ENCODE data around the gene ARVCF. TPM values are rescaled to one million over a fixed set of nuclear protein-coding genes. Genes with fewer than 3 reads are reported as not detected.

ARVCF gene
- total and polyA plus RNA-seq, 2 experiments from 2014 or later: 15.6 to 122 TPM

DNA sequence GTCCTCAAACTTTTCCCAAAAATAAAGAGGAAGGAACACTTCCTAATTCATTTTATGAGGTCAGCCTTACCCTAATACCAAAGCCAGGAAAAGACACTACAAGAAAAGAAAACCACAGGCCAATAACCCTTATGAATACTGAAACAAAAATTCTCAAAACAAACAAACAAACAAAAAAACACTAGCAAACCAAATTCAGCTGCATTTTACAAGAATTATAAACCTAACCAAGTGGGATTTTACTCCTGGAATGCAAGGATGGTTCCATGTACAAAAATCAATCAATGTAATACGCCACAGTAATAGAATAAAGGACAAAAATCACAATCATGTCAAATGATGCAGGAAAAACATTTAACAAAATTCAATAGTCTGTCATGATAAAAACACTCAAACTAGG, 13.3 kb downstream of the ARVCF start:
- Mint-ChIP-seq H3K9me3 (peaks cover 20% of the 10 kb centered on the region), H3K27me3 (ENCODE audit: insufficient read depth, low read depth, poor library complexity) (peaks cover 9% of the 10 kb centered on the region), H3K27ac (no peak overlapping the region), H3K4me3 (no peak overlapping the region), H3K36me3 (ENCODE audit: low read depth) (peaks cover 21% of the 10 kb centered on the region), H3K4me1 (peaks cover 38% of the 10 kb centered on the region)
- Histone ChIP-seq H3K4me3 (no peak overlapping the region), H3K4me1 (ENCODE audit: insufficient read depth) (peaks cover 14% of the 10 kb centered on the region), H3K4me2 (no peak overlapping the region), H3K27me3 (ENCODE audit: insufficient read depth) (no peaks in the 10 kb centered on the region), H3K36me3 (ENCODE audit: insufficient read depth) (peaks cover 8% of the 10 kb centered on the region), H4K20me1 (replicated peaks; ENCODE audit: insufficient read depth) (no peaks in the 10 kb centered on the region; the same call in 1 of the 2 replicates), H3K27ac (ENCODE audit: low read depth) (no peak overlapping the region), H3K79me2 (replicated peaks; ENCODE audit: insufficient read depth) (no peaks in the 10 kb centered on the region), H3K9me2 (ENCODE audit: insufficient read depth) (no peaks in the 10 kb centered on the region), H3F3A (replicated peaks; ENCODE audit: low read depth) (no peaks in the 10 kb centered on the region; the same call in 1 of the 2 replicates), H2AFZ (no peak overlapping the region)
- no peak for ATAC-seq
- DNase-seq (ENCODE audit: low spot score): no peak
- TF ChIP-seq, protein P1, sequence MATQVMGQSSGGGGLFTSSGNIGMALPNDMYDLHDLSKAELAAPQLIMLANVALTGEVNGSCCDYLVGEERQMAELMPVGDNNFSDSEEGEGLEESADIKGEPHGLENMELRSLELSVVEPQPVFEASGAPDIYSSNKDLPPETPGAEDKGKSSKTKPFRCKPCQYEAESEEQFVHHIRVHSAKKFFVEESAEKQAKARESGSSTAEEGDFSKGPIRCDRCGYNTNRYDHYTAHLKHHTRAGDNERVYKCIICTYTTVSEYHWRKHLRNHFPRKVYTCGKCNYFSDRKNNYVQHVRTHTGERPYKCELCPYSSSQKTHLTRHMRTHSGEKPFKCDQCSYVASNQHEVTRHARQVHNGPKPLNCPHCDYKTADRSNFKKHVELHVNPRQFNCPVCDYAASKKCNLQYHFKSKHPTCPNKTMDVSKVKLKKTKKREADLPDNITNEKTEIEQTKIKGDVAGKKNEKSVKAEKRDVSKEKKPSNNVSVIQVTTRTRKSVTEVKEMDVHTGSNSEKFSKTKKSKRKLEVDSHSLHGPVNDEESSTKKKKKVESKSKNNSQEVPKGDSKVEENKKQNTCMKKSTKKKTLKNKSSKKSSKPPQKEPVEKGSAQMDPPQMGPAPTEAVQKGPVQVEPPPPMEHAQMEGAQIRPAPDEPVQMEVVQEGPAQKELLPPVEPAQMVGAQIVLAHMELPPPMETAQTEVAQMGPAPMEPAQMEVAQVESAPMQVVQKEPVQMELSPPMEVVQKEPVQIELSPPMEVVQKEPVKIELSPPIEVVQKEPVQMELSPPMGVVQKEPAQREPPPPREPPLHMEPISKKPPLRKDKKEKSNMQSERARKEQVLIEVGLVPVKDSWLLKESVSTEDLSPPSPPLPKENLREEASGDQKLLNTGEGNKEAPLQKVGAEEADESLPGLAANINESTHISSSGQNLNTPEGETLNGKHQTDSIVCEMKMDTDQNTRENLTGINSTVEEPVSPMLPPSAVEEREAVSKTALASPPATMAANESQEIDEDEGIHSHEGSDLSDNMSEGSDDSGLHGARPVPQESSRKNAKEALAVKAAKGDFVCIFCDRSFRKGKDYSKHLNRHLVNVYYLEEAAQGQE (IDR thresholded peaks at IDR 0.05; ENCODE audit: unreplicated experiment): no peak

DNA sequence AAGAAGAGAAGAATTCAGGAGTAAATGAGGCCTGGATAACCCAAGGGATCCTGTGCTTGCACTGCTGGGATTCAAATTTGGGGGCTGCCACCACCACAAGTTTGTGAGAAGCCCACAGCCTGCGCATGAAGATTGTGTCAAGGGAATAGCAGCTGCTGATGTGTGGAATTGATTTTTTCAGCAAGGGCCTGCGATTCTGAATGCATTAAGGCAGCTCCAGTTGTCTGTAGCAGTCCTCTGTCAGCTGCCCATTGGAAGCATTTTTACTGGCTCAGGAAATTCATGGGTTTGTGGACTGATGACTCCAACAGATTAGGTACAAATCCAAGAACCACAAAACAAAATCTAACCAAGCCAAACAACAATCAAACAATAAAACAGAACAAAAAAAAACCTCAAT, 14.0 kb downstream of the ARVCF start:
- peaks cover 8% of the 10 kb centered on the region for H3K36me3 ChIP-seq (ENCODE audit: insufficient read depth)
- no peak overlapping the region for H3K4me3 Mint-ChIP-seq
- no peak overlapping the region for H2AFZ ChIP-seq
- H3K4me1 ChIP-seq (ENCODE audit: insufficient read depth): peaks cover 17% of the 10 kb centered on the region
- no peaks in the 10 kb centered on the region for H3K79me2 ChIP-seq (replicated peaks; ENCODE audit: insufficient read depth)
- no peaks in the 10 kb centered on the region for H3K9me2 ChIP-seq (ENCODE audit: insufficient read depth)
- H3F3A ChIP-seq (replicated peaks; ENCODE audit: low read depth): no peaks in the 10 kb centered on the region; the same call in 1 of the 2 replicates
- no peak overlapping the region for H3K27ac ChIP-seq (ENCODE audit: low read depth)
- no peak overlapping the region for H3K4me3 ChIP-seq
- no peaks in the 10 kb centered on the region; the same call in 1 of the 2 replicates for H4K20me1 ChIP-seq (replicated peaks; ENCODE audit: insufficient read depth)
- H3K27me3 Mint-ChIP-seq (ENCODE audit: insufficient read depth, low read depth, poor library complexity): peaks cover 9% of the 10 kb centered on the region
- H3K4me2 ChIP-seq: no peak overlapping the region
- H3K27me3 ChIP-seq (ENCODE audit: insufficient read depth): no peaks in the 10 kb centered on the region
- ATAC-seq (no peak), DNase-seq (ENCODE audit: low spot score) (no peak)
- peaks cover 21% of the 10 kb centered on the region for H3K36me3 Mint-ChIP-seq (ENCODE audit: low read depth)
- H3K9me3 Mint-ChIP-seq: peaks cover 20% of the 10 kb centered on the region
- no peak overlapping the region for H3K27ac Mint-ChIP-seq
- peaks cover 35% of the 10 kb centered on the region for H3K4me1 Mint-ChIP-seq
- TF ChIP-seq, protein P2, sequence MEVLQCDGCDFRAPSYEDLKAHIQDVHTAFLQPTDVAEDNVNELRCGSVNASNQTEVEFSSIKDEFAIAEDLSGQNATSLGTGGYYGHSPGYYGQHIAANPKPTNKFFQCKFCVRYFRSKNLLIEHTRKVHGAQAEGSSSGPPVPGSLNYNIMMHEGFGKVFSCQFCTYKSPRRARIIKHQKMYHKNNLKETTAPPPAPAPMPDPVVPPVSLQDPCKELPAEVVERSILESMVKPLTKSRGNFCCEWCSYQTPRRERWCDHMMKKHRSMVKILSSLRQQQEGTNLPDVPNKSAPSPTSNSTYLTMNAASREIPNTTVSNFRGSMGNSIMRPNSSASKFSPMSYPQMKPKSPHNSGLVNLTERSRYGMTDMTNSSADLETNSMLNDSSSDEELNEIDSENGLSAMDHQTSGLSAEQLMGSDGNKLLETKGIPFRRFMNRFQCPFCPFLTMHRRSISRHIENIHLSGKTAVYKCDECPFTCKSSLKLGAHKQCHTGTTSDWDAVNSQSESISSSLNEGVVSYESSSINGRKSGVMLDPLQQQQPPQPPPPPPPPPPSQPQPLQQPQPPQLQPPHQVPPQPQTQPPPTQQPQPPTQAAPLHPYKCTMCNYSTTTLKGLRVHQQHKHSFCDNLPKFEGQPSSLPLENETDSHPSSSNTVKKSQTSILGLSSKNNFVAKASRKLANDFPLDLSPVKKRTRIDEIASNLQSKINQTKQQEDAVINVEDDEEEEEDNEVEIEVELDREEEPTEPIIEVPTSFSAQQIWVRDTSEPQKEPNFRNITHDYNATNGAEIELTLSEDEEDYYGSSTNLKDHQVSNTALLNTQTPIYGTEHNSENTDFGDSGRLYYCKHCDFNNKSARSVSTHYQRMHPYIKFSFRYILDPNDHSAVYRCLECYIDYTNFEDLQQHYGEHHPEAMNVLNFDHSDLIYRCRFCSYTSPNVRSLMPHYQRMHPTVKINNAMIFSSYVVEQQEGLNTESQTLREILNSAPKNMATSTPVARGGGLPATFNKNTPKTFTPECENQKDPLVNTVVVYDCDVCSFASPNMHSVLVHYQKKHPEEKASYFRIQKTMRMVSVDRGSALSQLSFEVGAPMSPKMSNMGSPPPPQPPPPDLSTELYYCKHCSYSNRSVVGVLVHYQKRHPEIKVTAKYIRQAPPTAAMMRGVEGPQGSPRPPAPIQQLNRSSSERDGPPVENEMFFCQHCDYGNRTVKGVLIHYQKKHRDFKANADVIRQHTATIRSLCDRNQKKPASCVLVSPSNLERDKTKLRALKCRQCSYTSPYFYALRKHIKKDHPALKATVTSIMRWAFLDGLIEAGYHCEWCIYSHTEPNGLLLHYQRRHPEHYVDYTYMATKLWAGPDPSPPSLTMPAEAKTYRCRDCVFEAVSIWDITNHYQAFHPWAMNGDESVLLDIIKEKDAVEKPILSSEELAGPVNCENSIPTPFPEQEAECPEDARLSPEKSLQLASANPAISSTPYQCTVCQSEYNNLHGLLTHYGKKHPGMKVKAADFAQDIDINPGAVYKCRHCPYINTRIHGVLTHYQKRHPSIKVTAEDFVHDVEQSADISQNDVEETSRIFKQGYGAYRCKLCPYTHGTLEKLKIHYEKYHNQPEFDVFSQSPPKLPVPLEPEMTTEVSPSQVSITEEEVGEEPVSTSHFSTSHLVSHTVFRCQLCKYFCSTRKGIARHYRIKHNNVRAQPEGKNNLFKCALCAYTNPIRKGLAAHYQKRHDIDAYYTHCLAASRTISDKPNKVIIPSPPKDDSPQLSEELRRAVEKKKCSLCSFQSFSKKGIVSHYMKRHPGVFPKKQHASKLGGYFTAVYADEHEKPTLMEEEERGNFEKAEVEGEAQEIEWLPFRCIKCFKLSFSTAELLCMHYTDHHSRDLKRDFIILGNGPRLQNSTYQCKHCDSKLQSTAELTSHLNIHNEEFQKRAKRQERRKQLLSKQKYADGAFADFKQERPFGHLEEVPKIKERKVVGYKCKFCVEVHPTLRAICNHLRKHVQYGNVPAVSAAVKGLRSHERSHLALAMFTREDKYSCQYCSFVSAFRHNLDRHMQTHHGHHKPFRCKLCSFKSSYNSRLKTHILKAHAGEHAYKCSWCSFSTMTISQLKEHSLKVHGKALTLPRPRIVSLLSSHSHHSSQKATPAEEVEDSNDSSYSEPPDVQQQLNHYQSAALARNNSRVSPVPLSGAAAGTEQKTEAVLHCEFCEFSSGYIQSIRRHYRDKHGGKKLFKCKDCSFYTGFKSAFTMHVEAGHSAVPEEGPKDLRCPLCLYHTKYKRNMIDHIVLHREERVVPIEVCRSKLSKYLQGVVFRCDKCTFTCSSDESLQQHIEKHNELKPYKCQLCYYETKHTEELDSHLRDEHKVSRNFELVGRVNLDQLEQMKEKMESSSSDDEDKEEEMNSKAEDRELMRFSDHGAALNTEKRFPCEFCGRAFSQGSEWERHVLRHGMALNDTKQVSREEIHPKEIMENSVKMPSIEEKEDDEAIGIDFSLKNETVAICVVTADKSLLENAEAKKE (CRISPR knock-in tag; IDR thresholded peaks at IDR 0.05): no peak
- TF ChIP-seq, protein P1 (IDR thresholded peaks at IDR 0.05; ENCODE audit: unreplicated experiment): no peak
- TF ChIP-seq EZH2phosphoT487 (IDR thresholded peaks at IDR 0.05; ENCODE audit: unreplicated experiment) (no peak), STAT1 (IDR thresholded peaks at IDR 0.05; ENCODE audit: unreplicated experiment) (no peak), NANOG (IDR thresholded peaks at IDR 0.05; ENCODE audit: borderline replicate concordance) (no peak), ZNF331 (CRISPR knock-in tag; IDR thresholded peaks at IDR 0.05; ENCODE audit: low read depth) (no peak)
- TF ChIP-seq, protein P3, sequence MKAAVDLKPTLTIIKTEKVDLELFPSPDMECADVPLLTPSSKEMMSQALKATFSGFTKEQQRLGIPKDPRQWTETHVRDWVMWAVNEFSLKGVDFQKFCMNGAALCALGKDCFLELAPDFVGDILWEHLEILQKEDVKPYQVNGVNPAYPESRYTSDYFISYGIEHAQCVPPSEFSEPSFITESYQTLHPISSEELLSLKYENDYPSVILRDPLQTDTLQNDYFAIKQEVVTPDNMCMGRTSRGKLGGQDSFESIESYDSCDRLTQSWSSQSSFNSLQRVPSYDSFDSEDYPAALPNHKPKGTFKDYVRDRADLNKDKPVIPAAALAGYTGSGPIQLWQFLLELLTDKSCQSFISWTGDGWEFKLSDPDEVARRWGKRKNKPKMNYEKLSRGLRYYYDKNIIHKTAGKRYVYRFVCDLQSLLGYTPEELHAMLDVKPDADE (IDR thresholded peaks at IDR 0.05): no peak
